ENCODE measurements around the gene F12.

Gene F12

DNA sequence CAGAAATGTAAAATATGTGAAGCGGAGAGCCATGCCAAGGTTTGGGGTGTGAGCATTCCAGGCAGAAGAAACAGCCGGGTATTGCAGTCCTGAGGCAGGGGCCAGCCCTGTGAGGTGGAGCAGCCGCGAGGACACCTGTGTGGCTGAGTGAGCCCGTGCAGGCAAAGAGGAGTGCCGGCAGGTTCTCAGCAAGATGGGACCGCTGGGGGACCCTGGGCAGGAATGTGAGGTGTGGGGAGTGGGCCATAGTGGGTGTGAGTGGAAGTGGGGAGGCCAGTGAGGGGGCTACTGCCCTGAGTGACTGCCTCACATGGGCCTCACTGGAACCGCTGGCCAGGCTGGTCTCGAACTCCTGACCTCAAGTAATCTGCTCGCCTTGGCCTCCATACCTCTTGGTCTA, 29.1 kb upstream of the F12 start:
- no peak for ATAC-seq
- TF ChIP-seq BACH2 (CRISPR knock-in tag; IDR thresholded peaks at IDR 0.05; ENCODE audit: borderline replicate concordance) = no peak
- TF ChIP-seq, protein P1, sequence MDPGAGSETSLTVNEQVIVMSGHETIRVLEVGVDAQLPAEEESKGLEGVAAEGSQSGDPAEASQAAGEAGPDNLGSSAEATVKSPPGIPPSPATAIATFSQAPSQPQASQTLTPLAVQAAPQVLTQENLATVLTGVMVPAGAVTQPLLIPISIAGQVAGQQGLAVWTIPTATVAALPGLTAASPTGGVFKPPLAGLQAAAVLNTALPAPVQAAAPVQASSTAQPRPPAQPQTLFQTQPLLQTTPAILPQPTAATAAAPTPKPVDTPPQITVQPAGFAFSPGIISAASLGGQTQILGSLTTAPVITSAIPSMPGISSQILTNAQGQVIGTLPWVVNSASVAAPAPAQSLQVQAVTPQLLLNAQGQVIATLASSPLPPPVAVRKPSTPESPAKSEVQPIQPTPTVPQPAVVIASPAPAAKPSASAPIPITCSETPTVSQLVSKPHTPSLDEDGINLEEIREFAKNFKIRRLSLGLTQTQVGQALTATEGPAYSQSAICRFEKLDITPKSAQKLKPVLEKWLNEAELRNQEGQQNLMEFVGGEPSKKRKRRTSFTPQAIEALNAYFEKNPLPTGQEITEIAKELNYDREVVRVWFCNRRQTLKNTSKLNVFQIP (CRISPR knock-in tag; IDR thresholded peaks at IDR 0.05; ENCODE audit: borderline replicate concordance, low read depth) = no peak
- no peak for TF ChIP-seq ZNF8 (CRISPR knock-in tag; IDR thresholded peaks at IDR 0.05)
- no peak for TF ChIP-seq CSDC2 (CRISPR knock-in tag; IDR thresholded peaks at IDR 0.05)
- TF ChIP-seq, protein P2, sequence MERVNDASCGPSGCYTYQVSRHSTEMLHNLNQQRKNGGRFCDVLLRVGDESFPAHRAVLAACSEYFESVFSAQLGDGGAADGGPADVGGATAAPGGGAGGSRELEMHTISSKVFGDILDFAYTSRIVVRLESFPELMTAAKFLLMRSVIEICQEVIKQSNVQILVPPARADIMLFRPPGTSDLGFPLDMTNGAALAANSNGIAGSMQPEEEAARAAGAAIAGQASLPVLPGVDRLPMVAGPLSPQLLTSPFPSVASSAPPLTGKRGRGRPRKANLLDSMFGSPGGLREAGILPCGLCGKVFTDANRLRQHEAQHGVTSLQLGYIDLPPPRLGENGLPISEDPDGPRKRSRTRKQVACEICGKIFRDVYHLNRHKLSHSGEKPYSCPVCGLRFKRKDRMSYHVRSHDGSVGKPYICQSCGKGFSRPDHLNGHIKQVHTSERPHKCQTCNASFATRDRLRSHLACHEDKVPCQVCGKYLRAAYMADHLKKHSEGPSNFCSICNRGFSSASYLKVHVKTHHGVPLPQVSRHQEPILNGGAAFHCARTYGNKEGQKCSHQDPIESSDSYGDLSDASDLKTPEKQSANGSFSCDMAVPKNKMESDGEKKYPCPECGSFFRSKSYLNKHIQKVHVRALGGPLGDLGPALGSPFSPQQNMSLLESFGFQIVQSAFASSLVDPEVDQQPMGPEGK (CRISPR knock-in tag; IDR thresholded peaks at IDR 0.05; ENCODE audit: borderline replicate concordance) = no peak
- TF ChIP-seq PPARA (CRISPR knock-in tag; IDR thresholded peaks at IDR 0.05; ENCODE audit: borderline replicate concordance) = no peak
- no peak for TF ChIP-seq ZC3H10 (CRISPR knock-in tag; IDR thresholded peaks at IDR 0.05)
- TF ChIP-seq TCF4 (CRISPR knock-in tag; IDR thresholded peaks at IDR 0.05; ENCODE audit: borderline replicate concordance) = no peak
- TF ChIP-seq ZFP30 (CRISPR knock-in tag; IDR thresholded peaks at IDR 0.05) = no peak
- TF ChIP-seq, protein P3, sequence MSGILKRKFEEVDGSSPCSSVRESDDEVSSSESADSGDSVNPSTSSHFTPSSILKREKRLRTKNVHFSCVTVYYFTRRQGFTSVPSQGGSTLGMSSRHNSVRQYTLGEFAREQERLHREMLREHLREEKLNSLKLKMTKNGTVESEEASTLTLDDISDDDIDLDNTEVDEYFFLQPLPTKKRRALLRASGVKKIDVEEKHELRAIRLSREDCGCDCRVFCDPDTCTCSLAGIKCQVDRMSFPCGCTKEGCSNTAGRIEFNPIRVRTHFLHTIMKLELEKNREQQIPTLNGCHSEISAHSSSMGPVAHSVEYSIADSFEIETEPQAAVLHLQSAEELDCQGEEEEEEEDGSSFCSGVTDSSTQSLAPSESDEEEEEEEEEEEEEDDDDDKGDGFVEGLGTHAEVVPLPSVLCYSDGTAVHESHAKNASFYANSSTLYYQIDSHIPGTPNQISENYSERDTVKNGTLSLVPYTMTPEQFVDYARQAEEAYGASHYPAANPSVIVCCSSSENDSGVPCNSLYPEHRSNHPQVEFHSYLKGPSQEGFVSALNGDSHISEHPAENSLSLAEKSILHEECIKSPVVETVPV (CRISPR knock-in tag; IDR thresholded peaks at IDR 0.05) = no peak
- TF ChIP-seq SNAI2 (CRISPR knock-in tag; IDR thresholded peaks at IDR 0.05) = no peak

DNA sequence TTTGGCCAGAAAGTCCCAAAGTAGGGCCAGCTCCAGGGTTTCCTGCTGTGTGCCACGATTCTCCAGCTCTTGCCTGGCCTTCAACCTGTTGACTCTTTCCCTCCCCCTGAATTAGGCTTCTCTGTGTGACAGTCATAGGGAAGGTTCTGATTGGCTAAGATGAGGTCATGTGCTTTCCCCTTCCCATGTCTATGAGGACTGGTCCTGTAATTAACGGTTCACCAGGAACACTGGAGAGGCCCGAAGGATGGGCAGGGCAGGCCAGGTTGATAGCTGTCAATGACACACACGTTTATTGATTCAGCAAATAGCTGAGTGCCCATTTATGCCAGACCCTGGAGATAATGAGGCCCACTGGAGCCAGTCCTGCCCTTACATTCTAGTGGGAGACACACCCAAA, 28.3 kb upstream of the F12 start:
- TF ChIP-seq ISL1 (CRISPR knock-in tag; IDR thresholded peaks at IDR 0.05) (no peak), OSR1 (CRISPR knock-in tag; IDR thresholded peaks at IDR 0.05) (no peak), ZNF70 (CRISPR knock-in tag; IDR thresholded peaks at IDR 0.05) (no peak), BACH2 (CRISPR knock-in tag; IDR thresholded peaks at IDR 0.05; ENCODE audit: borderline replicate concordance) (no peak)
- TF ChIP-seq, protein P4, sequence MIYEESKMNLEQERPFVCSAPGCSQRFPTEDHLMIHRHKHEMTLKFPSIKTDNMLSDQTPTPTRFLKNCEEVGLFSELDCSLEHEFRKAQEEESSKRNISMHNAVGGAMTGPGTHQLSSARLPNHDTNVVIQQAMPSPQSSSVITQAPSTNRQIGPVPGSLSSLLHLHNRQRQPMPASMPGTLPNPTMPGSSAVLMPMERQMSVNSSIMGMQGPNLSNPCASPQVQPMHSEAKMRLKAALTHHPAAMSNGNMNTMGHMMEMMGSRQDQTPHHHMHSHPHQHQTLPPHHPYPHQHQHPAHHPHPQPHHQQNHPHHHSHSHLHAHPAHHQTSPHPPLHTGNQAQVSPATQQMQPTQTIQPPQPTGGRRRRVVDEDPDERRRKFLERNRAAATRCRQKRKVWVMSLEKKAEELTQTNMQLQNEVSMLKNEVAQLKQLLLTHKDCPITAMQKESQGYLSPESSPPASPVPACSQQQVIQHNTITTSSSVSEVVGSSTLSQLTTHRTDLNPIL (CRISPR knock-in tag; IDR thresholded peaks at IDR 0.05; ENCODE audit: low read depth) = no peak
- TF ChIP-seq, protein P1 (CRISPR knock-in tag; IDR thresholded peaks at IDR 0.05; ENCODE audit: borderline replicate concordance, low read depth) = no peak
- TF ChIP-seq, protein P2 (CRISPR knock-in tag; IDR thresholded peaks at IDR 0.05; ENCODE audit: borderline replicate concordance) = no peak
- no peak for ATAC-seq

DNA sequence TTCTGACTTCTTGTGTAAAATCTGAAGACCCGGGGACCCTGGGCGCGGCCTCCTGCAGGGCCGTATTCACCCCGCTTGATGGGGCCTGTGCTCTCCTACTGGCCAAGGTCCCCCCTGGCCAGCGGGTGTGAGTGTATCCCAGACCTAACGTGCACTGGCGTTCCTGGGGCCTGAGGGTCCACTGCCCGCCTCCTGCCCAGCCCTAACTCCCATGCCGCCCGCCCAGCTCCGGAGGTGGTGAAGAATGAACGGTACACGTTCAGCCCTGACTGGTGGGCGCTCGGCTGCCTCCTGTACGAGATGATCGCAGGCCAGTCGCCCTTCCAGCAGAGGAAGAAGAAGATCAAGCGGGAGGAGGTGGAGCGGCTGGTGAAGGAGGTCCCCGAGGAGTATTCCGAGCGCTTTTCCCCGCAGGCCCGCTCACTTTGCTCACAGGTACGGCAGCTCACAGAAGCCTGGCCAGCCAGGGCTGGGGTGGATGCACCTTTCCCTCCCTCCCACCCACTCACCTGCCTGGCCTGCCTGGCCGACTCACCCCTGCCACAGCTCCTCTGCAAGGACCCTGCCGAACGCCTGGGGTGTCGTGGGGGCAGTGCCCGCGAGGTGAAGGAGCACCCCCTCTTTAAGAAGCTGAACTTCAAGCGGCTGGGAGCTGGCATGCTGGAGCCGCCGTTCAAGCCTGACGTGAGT, 26.6 kb upstream of the F12 start:
- no peak for ATAC-seq
- TF ChIP-seq OSR1 (CRISPR knock-in tag; IDR thresholded peaks at IDR 0.05) = no peak
- TF ChIP-seq, protein P2 (CRISPR knock-in tag; IDR thresholded peaks at IDR 0.05; ENCODE audit: borderline replicate concordance) = no peak
- TF ChIP-seq, protein P4 (CRISPR knock-in tag; IDR thresholded peaks at IDR 0.05; ENCODE audit: low read depth) = no peak
- no peak for TF ChIP-seq GLIS3 (CRISPR knock-in tag; IDR thresholded peaks at IDR 0.05)
- TF ChIP-seq ZFP30 (CRISPR knock-in tag; IDR thresholded peaks at IDR 0.05) = no peak
- no peak for TF ChIP-seq TCF4 (CRISPR knock-in tag; IDR thresholded peaks at IDR 0.05; ENCODE audit: borderline replicate concordance)
- no peak for TF ChIP-seq PPARA (CRISPR knock-in tag; IDR thresholded peaks at IDR 0.05; ENCODE audit: borderline replicate concordance)
- no peak for TF ChIP-seq ZNF565 (CRISPR knock-in tag; conservative IDR thresholded peaks at IDR 0.05; ENCODE audit: low read depth)
- TF ChIP-seq ZNF8 (CRISPR knock-in tag; IDR thresholded peaks at IDR 0.05) = no peak
- no peak for TF ChIP-seq BACH2 (CRISPR knock-in tag; IDR thresholded peaks at IDR 0.05; ENCODE audit: borderline replicate concordance)
- TF ChIP-seq ESRRG (CRISPR knock-in tag; IDR thresholded peaks at IDR 0.05) = no peak
- no peak for TF ChIP-seq ISL1 (CRISPR knock-in tag; IDR thresholded peaks at IDR 0.05)
- TF ChIP-seq, protein P3 (CRISPR knock-in tag; IDR thresholded peaks at IDR 0.05) = no peak
- no peak for TF ChIP-seq ZC3H10 (CRISPR knock-in tag; IDR thresholded peaks at IDR 0.05)
- TF ChIP-seq ARNTL (CRISPR knock-in tag; IDR thresholded peaks at IDR 0.05; ENCODE audit: borderline replicate concordance, low read depth) = no peak
- TF ChIP-seq ZNF70 (CRISPR knock-in tag; IDR thresholded peaks at IDR 0.05) = no peak
- no peak for TF ChIP-seq RARB (CRISPR knock-in tag; IDR thresholded peaks at IDR 0.05)

All from SK-N-SH treated with all-trans-retinoic acid at 6 μM for 48 hours (cell line).